ENCODE data around the gene ARHGAP8. TPM values are rescaled to one million over a fixed set of nuclear protein-coding genes. Genes with fewer than 3 reads are reported as not detected.

Gene ARHGAP8
- total and polyA plus RNA-seq, 3 donors from 2014 or later: 9.5 to 15.0 (median 9.7) TPM

- 84 to 100% methylated on average over 5 to 7 of the region's 7 CpGs for WGBS, 2 donors
- Histone ChIP-seq H3K36me3 (ENCODE audit: low read depth, missing control alignments) (no peaks in the 10 kb centered on the region), H3K27me3 (no peaks in the 10 kb centered on the region), H3K9me3 (no peaks in the 10 kb centered on the region), H3K27ac (no peak overlapping the region), H3K4me3 (no peak overlapping the region), H3K4me1 (no peaks in the 10 kb centered on the region)
- TF ChIP-seq CTCF (IDR thresholded peaks at IDR 0.05) (no peak), POLR2A (IDR thresholded peaks at IDR 0.05) (no peak)
- intact Hi-C loops (cut with DNase I; ENCODE audit: low total_unique reads): no loop called here
- no peak for DNase-seq
These were observed 141.3 kb downstream of the ARHGAP8 start for GRCh38 chr22:44893731-44894080.

GRCh38 chr22:44894321-44894720 is 141.9 kb downstream of the ARHGAP8 start:
- no peak overlapping the region for H3K27ac ChIP-seq
- intact Hi-C loops (cut with DNase I; ENCODE audit: low total_unique reads): no loop called here
- no peaks in the 10 kb centered on the region for H3K27me3 ChIP-seq
- H3K9me3 ChIP-seq: no peaks in the 10 kb centered on the region
- TF ChIP-seq CTCF (IDR thresholded peaks at IDR 0.05) (no peak), POLR2A (IDR thresholded peaks at IDR 0.05) (no peak)
- WGBS, 2 donors: 92 to 97% methylated on average over 12 of the region's 12 CpGs
- no peak overlapping the region for H3K4me3 ChIP-seq
- no peaks in the 10 kb centered on the region for H3K4me1 ChIP-seq
- DNase-seq: no peak
- no peaks in the 10 kb centered on the region for H3K36me3 ChIP-seq (ENCODE audit: low read depth, missing control alignments)

- 90 to 93% methylated on average over 12 to 14 of the region's 14 CpGs for WGBS, 2 donors
- no peaks in the 10 kb centered on the region for H3K9me3 ChIP-seq
- no peak for DNase-seq
- no peak for TF ChIP-seq CTCF (IDR thresholded peaks at IDR 0.05)
- no peak for TF ChIP-seq POLR2A (IDR thresholded peaks at IDR 0.05)
- no peaks in the 10 kb centered on the region for H3K27me3 ChIP-seq
- H3K27ac ChIP-seq: no peak overlapping the region
- intact Hi-C loops (cut with DNase I; ENCODE audit: low total_unique reads): no loop called here
- H3K36me3 ChIP-seq (ENCODE audit: low read depth, missing control alignments): no peaks in the 10 kb centered on the region
- no peaks in the 10 kb centered on the region for H3K4me1 ChIP-seq
- no peak overlapping the region for H3K4me3 ChIP-seq
These were observed 142.4 kb downstream of the ARHGAP8 start for GRCh38 chr22:44894782-44895181.

GRCh38 chr22:44895296-44896055 is 143.1 kb downstream of the ARHGAP8 start:
- intact Hi-C loops (cut with DNase I; ENCODE audit: low total_unique reads): no loop called here
- Histone ChIP-seq H3K27ac (no peak overlapping the region), H3K27me3 (no peaks in the 10 kb centered on the region), H3K36me3 (ENCODE audit: low read depth, missing control alignments) (no peaks in the 10 kb centered on the region), H3K4me3 (no peak overlapping the region), H3K9me3 (no peaks in the 10 kb centered on the region), H3K4me1 (no peaks in the 10 kb centered on the region)
- 93% methylated on average over 15 to 23 of the region's 23 CpGs for WGBS, 2 donors
- TF ChIP-seq POLR2A (IDR thresholded peaks at IDR 0.05): no peak
- TF ChIP-seq CTCF (IDR thresholded peaks at IDR 0.05): no peak
- DNase-seq: no peak

GRCh38 chr22:44898236-44898635 is 145.9 kb downstream of the ARHGAP8 start:
- no peaks in the 10 kb centered on the region for H3K27me3 ChIP-seq
- WGBS, 2 donors: 93 to 97% methylated on average over 6 of the region's 6 CpGs
- no peak for DNase-seq
- no peaks in the 10 kb centered on the region for H3K4me1 ChIP-seq
- no peak overlapping the region for H3K27ac ChIP-seq
- H3K36me3 ChIP-seq (ENCODE audit: low read depth, missing control alignments): no peaks in the 10 kb centered on the region
- H3K9me3 ChIP-seq: no peaks in the 10 kb centered on the region
- intact Hi-C loops (cut with DNase I; ENCODE audit: low total_unique reads): no loop called here
- TF ChIP-seq POLR2A (IDR thresholded peaks at IDR 0.05): no peak
- TF ChIP-seq CTCF (IDR thresholded peaks at IDR 0.05): no peak
- H3K4me3 ChIP-seq: no peak overlapping the region
